GM13976 (cell line): ENCODE data around the gene MYO10.

Source experiments
- DNase-seq: peaks from one replicate; pipeline ENCODE4 v3.0.0; 2012; ENCODE audit warnings: low spot score
- CTCF ChIP-seq: IDR thresholded peaks from 2 replicates; pipeline ENCODE4 v1.5.1; 2012; ENCODE audit warnings: borderline replicate concordance, mild to moderate bottlenecking; ENCODE audit not compliant: insufficient read depth; ENCODE audit errors: extremely low read depth, missing control alignments, control extremely low read depth
- in situ Hi-C: fragments of 300-500 bp; cut with MboI; formaldehyde crosslinking; loops from one replicate; pipeline ENCODE4 v1.12.0; 2022; ENCODE audit warnings: low sequenced_read_pairs, mixed read lengths, inconsistent platforms; ENCODE audit not compliant: unreplicated experiment

MYO10 gene

DNA sequence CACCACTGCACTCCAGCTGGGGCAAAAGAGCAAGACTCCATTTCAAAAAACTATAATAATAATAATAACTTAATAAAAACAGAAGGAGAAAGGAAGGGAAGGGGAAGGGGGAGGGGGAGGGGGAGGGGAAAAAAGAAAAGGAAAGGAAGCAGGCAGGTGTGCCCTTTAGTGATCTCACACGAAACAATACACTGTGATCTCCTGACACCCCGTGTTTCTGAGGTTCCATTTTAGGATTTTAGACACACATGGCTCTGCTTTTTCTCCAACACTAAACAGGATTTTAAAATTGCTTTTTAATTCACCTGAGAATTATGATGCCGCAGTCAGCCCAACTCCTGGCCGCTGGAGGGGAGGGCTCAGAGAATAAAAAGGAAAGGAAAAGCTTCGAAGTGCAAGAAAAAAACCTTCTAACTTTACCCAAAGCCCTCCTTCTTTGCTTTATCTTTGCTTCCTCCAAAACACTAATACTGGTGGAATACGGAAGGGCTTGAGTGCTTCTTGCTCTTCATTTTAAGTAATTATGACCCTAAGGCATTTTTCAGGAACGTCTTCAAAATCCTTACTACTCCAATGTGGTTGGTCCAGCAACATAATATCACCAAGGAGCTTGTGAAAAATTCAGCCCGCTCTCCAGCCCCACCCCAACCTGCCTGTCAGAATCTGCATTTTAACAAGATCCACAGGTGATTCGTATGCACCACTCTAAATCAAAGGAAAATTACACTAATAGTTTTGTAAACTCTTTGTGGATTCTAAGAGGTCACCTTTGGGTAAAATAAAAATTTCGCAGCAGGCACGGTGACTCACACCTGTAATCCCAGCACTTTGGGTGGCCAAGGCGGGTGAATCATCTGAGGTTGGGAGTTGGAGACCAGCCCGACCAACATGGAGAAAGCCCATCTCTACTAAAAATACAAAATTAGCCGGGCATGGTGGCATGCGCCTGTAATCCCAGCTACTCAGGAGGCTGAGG is 66.0 kb downstream of the MYO10 start:
- DNase-seq, result no peak
- no peak for TF ChIP-seq CTCF
- in situ Hi-C loops, result no loop called here

DNA sequence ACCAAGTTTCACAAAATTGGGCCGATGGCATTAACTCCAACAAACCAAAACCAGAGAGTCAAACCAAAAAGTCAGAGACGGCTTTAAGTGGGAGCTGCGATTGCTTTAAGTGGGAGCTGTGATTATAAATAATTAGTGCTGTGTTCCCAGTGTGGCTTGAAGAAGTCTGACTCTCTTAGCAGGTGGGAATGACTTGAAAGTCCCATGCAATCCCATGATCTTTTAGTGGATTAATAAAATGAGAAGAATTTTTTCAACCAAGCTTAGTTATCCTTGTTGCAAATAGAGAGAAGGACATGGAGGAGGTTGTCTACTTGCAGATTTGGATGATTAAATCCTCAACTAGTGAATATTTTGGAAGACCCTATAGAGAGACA is 68.5 kb downstream of the MYO10 start:
- in situ Hi-C loops, result no loop called here

GRCh38 chr5:16866795-16867576 is 69.1 kb downstream of the MYO10 start:
- TF ChIP-seq CTCF, result no peak
- in situ Hi-C loops, result no loop called here
- DNase-seq, result no peak

More for the DNA sequence above, 68.5 kb downstream of the MYO10 start:
- no peak for TF ChIP-seq CTCF
- no peak for DNase-seq

GRCh38 chr5:16866273-16866672 is 69.8 kb downstream of the MYO10 start:
- no peak for DNase-seq
- no peak for TF ChIP-seq CTCF
- in situ Hi-C loops, result no loop called here

DNA sequence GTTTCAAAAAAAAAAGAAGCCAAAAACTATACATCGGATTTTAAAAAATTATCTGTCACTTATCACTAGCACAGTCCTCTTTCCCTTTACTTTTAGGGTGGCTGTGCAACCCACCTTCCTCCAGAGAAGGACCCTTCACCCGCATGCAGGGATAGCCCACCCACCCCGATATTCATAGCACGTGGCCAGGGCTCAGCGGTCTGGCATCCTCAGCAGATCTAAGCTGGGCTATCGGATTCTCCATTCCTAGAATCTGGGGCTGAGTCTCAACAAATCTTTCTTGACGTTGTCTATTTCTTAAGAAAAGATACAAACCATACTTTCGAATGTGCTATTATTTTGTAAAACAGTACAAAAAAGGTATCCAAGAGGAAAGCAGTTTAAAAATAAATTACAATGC is 70.9 kb downstream of the MYO10 start:
- in situ Hi-C loops, result no loop called here
- DNase-seq, result no peak
- no peak for TF ChIP-seq CTCF

GRCh38 chr5:16864631-16865131 is 71.4 kb downstream of the MYO10 start:
- in situ Hi-C loops, result no loop called here
- no peak for TF ChIP-seq CTCF
- no peak for DNase-seq
